HFFc6 (cell line): ENCODE results near the gene CLOCK. TPM values are rescaled to one million over a fixed set of nuclear protein-coding genes. Genes with fewer than 3 reads are reported as not detected.

Source experiments
- DNase-seq: peaks from one replicate; pipeline ENCODE4 v3.0.0-alpha.2; 2018
- H3K27ac Mint-ChIP-seq: 2 replicates; pipeline ENCODE4 v1.8.0; 2020; ENCODE audit warnings: mild to moderate bottlenecking, mixed read lengths
- H3K27me3 Mint-ChIP-seq: 2 replicates; pipeline ENCODE4 v1.8.0; 2021; ENCODE audit warnings: mild to moderate bottlenecking, moderate library complexity, mixed read lengths; ENCODE audit not compliant: insufficient read depth
- H3K36me3 Mint-ChIP-seq: 2 replicates; pipeline ENCODE4 v1.8.0; 2021; ENCODE audit warnings: low read depth, mixed read lengths
- H3K4me1 Mint-ChIP-seq: 2 replicates; pipeline ENCODE4 v1.8.0; 2020; ENCODE audit warnings: low read depth, mixed read lengths
- H3K4me3 Mint-ChIP-seq: 2 replicates; pipeline ENCODE4 v1.8.0; 2020; ENCODE audit warnings: mild to moderate bottlenecking, moderate library complexity, mixed read lengths
- H3K9me3 Mint-ChIP-seq: 2 replicates; pipeline ENCODE4 v1.8.0; 2020; ENCODE audit warnings: mild to moderate bottlenecking, mixed read lengths
- total RNA-seq, 6 experiments: library from RNA; stranded (reverse); fragmentation: NEBNext Ultra II Directional; extraction: Animal tissue kit (Norgen Biotek cat#: 25700); gene quantifications; 2 replicates in 1 of 6; 3 replicates in 5 of 6; pipeline ENCODE4 v1.2.3, GENCODE V29; 2021
- TF ChIP-seq, protein P1 (sequence below): fragments of 200-600 bp; sonication (generic); IDR thresholded peaks from 2 replicates; pipeline ENCODE4 v1.5.0; 2021; ENCODE audit warnings: antibody characterized with exemption, mild to moderate bottlenecking

Gene CLOCK
- total RNA-seq, 6 experiments from 2014 or later, result 33.8 to 41.6 (median 37.1) TPM

DNA sequence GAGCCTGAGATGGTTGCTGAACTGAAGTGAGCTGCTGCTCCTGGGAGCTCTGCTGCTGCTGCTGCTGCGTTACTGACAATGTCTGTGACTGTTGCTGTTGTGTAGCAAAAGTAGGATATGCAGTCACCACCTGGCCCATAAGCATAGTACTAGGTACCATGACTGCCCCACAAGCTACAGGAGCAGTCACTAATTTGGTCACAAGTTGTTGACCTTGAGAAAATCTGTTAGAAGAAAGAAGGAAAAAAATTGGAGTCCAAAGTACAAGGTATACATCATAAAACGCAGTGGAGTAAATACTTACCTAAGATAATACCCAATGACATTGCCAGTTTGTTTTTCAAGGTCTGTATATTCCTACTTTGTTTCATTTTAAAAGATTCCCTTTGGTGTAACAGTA lies 108.4 kb downstream of the CLOCK start:
- H3K27ac Mint-ChIP-seq, result peak overlapping the region; percentile 28; the same call in 1 of the 2 replicates

DNA sequence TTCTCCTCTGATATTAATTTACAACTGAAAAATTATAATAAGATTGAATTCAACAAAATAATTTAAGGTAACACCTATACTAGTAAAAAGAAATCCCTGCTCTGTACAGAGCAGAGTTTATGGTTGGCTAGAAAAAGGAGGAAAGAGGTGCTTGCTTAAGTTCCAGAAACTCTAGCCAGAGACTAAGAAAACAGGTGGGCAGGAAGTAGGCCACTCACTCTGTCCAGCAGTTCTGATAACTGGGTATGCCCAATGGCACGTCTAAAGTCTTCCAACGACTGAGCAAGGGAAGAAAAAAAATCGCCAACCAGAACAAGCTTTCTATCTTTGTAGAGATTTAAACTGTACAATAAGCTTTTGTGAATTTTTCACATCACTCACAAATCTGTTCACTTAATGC lies 108.9 kb downstream of the CLOCK start:
- DNase-seq, result no peak
- Mint-ChIP-seq H3K36me3 (peaks cover 36% of the 10 kb centered on the region), H3K27me3 (peaks cover 2% of the 10 kb centered on the region; the same call in 1 of the 2 replicates), H3K4me1 (peaks cover 42% of the 10 kb centered on the region), H3K4me3 (no peak overlapping the region), H3K27ac (no peak overlapping the region; the same call in 1 of the 2 replicates), H3K9me3 (no peaks in the 10 kb centered on the region)
- TF ChIP-seq, protein P1, sequence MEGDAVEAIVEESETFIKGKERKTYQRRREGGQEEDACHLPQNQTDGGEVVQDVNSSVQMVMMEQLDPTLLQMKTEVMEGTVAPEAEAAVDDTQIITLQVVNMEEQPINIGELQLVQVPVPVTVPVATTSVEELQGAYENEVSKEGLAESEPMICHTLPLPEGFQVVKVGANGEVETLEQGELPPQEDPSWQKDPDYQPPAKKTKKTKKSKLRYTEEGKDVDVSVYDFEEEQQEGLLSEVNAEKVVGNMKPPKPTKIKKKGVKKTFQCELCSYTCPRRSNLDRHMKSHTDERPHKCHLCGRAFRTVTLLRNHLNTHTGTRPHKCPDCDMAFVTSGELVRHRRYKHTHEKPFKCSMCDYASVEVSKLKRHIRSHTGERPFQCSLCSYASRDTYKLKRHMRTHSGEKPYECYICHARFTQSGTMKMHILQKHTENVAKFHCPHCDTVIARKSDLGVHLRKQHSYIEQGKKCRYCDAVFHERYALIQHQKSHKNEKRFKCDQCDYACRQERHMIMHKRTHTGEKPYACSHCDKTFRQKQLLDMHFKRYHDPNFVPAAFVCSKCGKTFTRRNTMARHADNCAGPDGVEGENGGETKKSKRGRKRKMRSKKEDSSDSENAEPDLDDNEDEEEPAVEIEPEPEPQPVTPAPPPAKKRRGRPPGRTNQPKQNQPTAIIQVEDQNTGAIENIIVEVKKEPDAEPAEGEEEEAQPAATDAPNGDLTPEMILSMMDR, result no peak

More for the DNA sequence above, 108.4 kb downstream of the CLOCK start:
- H3K36me3 Mint-ChIP-seq, result peaks cover 36% of the 10 kb centered on the region
- no peaks in the 10 kb centered on the region for H3K9me3 Mint-ChIP-seq
- TF ChIP-seq, protein P1, result no peak
- H3K4me1 Mint-ChIP-seq, result peaks cover 43% of the 10 kb centered on the region
- no peak for DNase-seq
- H3K4me3 Mint-ChIP-seq, result no peak overlapping the region
- H3K27me3 Mint-ChIP-seq, result peaks cover 2% of the 10 kb centered on the region; the same call in 1 of the 2 replicates

DNA sequence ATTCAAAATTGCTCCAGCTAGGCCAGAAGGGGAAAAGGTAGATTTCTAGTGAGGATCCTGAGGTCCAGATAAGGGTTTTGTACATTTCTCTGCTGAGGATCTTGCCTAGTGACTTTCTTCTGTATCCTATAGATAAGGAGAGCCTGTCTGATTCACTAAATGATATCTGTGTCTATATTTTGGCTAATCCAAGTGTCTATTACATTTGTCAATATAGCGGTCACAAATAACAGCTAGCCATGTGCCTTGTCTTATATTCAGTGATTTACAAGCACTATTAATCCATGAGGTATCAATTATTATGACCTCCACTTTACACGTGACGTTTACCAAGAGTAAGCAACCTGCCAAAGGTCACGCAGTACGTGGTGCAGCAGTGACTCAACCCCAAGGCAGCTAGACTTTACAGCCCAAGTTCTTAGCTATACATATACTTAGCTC lies 109.3 kb downstream of the CLOCK start:
- Mint-ChIP-seq H3K36me3 (peaks cover 33% of the 10 kb centered on the region), H3K27me3 (peaks cover 2% of the 10 kb centered on the region; the same call in 1 of the 2 replicates), H3K9me3 (no peaks in the 10 kb centered on the region), H3K4me3 (no peak overlapping the region), H3K27ac (no peak overlapping the region), H3K4me1 (peaks cover 37% of the 10 kb centered on the region)
- TF ChIP-seq, protein P1, result no peak
- DNase-seq, result peak; percentile 20

DNA sequence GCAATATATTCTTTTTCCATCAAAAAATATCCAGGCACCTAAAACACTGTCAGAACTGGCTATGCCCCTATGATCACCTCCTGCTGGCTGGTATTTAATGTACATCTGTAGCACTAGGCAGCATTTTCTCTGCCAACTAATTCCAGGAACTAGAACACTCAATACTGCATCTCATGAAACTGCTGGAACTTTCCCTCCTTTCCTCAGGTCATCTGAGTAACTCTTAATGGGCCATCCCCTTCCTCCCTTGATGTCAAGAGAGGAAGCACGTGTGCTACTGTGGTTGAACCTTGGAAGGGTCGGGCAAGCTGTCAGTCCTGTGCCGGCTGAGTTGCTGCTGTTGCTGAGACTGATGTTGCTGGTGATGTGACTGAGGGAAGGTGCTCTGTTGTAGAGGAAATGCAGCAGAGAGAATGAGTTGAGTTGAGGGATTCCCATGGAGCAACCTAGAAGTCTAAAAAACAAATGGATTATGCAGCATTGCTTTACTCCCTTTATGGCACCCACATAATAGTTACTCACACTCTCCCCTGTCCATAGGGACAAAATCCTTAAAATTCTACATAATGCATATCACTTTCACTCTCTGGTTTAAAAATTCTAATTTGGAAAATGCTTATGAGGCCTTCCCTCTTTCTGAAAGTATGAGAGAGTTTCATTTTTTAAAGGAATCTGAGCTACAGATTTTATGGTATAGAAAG lies 111.4 kb downstream of the CLOCK start:
- peak overlapping the region; percentile 49; the same call in 1 of the 2 replicates for H3K27ac Mint-ChIP-seq
- no peaks in the 10 kb centered on the region for H3K9me3 Mint-ChIP-seq
- TF ChIP-seq, protein P1, result peak; percentile 71
- DNase-seq, result peak; percentile 47
- no peak overlapping the region for H3K4me3 Mint-ChIP-seq
- H3K36me3 Mint-ChIP-seq, result peaks cover 19% of the 10 kb centered on the region
- peaks cover 32% of the 10 kb centered on the region for H3K4me1 Mint-ChIP-seq
- H3K27me3 Mint-ChIP-seq, result peaks cover 2% of the 10 kb centered on the region; the same call in 1 of the 2 replicates

DNA sequence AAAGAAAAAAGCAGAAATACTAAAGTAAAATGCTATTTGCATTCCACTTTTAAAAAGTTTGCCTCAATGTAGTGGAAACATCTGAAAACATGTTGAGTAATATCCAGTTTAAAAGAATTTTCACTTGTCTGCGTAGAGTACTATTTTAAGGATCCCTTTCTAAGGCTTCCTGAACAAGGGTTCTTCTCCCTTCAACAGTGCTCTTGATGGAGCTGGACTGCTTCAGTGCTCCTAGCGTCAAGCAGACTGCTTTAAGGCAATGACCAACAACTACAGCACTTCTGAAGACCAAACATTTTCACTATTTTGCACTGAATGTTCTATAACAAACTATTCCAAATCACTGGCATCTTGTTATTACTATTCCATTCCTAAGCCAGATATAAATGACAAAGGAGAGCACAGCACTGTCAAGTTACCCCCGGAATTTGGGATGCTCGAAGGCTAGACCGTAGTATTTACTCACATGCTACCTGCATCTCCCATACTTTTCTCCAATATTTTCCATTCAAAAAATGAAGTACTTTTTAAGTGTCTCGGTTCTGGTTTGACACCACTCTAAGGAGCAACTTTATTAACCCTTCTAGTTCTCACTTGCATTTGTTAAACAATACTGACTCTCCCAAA lies 114.9 kb downstream of the CLOCK start:
- no peak overlapping the region for H3K4me3 Mint-ChIP-seq
- peaks cover 15% of the 10 kb centered on the region for H3K36me3 Mint-ChIP-seq
- H3K27me3 Mint-ChIP-seq, result peaks cover 2% of the 10 kb centered on the region; the same call in 1 of the 2 replicates
- TF ChIP-seq, protein P1, result no peak
- DNase-seq, result no peak
- H3K9me3 Mint-ChIP-seq, result no peaks in the 10 kb centered on the region
- no peak overlapping the region for H3K27ac Mint-ChIP-seq
- peaks cover 13% of the 10 kb centered on the region for H3K4me1 Mint-ChIP-seq
